ENCODE results near the gene SLC7A5.
"Not testable (repeated sequence)": the region's sequence is repeated elsewhere in the genome, so short reads cannot be mapped to it uniquely, and the experiment has no call there.

The SLC7A5 gene

DNA sequence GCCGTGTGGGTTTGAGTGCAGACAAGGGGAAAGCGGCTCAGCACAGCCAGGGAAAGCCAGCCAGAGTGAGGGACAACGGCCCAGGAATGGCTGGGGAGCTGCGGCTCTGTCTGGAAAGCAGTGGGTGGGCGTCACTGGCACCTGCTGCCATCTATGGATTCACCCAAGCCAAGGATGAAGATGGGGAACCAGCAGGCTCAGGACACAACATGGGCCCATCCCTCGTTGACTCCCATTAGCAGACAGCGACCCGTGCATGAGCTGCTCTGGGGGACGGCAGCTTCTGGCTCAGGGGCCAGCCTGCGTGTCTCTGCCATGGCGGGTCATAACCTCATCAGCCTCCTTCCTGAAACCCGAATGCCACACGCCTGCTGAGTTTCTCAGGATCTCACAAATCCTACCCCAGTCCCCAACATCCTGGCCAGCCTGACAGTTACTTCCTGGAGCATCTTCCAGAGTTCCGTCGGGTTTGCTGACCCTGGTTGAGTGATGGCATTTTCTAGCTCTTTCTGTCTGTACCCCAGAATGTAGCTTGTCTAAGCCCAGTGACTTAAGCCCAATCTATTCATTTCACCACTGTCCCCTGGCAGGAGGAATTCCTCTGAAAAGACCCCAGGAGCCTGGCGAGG lies 50.7 kb downstream of the SLC7A5 start:
- FAIRE-seq, result no peak

DNA sequence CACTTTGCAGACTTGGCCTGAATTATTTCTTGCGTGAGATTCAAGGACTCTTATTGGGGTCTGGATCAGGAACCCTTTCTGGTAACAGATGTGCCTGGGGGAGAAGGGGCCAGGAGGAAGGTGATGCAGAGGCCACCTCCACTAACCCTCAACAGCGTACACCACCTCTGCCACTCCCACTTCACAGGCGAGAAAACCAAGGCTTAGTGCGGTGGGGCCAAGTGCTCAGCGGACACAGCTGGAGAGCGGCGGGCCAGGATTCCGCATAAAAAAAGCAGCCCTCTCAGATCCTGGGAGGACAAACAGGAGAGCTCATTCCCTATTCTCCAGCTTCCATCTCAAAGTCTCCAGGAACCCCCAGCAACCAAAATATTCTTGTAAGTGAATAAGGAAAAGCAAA lies 51.4 kb downstream of the SLC7A5 start:
- no peak for FAIRE-seq

DNA sequence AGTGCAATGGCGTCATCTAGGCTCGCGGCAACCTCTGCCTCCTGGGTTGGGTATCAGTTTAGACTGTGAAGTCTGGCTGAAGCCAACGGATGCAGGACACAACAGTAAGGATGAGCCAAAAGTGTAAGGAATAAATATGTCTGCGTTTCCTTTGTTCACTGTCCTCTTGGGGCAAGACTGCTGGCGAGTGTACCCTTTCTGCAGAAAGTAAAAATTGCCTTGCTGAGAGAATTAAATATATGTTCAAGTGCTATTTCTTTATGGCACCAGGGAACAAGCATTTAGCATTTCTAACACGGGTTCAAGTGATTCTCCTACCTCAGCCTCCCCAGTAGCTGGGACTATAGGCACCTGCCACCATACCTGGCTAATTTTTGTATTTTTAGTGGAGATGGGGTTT lies 51.9 kb downstream of the SLC7A5 start:
- not testable (repeated sequence) for FAIRE-seq

DNA sequence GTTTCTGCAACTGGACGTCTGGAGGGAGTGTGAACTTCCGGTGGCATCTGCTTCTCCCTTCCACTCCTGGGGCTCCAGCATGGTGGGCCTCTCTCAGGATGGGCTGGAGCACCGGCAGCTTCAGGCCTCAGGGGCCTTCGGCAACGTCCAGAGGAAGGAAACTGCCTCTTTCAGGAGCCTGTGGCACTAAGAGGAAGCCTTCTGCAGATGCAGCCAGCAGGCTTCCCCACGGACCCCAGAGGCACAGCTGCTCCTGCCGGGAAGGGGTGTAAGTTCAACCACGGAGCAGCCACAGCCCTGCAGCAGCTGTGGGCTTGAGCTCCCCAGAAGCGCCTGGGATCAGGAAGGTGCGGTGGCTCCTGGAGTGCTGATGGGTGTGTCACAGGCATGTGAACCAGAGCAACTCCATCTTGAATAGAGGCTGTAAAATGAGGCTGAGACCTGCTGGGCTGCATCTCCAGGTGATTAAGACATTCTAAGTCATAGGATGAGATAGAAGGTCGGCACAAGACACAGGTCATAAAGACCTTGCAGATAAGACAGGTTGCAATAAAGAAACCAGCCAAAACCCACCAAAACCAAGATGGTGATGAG lies 52.7 kb downstream of the SLC7A5 start:
- no peak for FAIRE-seq

DNA sequence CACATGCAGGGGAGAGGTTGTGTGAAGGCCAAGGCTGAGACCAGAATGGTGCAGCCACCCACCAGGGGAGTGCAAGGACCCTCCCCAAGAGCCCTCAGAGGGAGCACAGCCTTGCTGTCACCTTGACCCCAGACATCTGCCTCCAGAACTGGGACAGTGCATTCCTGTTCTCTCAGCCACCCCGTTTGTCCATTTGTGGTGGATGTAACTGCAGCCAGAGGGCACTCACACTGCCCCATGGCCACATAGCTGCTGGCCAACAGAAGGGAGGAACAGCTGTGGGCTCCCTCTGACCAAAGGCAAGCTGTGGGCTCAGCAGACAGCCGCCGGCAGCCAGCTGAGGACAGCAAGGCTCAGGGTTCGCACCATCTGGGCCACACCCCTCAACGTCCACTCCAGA lies 53.7 kb downstream of the SLC7A5 start:
- FAIRE-seq, result no peak

DNA sequence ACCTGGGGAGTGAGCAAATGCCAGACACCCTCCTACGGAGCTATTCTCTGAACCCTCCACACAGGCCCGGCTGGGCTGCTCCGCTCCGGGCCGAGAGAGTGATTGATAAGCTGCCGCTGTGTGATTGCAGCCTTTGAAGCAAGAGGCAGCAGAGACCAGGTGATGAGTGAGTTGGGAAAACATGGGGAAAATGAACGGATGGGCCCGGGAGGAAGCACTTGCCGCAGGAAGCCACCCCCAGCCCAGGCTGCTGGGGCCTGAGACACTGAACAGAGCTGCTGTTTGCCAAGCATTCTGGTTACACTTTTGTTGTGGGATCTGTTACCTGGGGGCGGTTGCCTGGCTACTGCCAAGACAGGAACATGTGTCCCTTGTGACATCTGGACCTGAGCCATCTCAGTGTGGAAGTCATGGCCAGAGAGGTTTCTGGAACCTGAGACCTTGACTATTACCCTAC lies 57.1 kb downstream of the SLC7A5 start:
- FAIRE-seq, result no peak

DNA sequence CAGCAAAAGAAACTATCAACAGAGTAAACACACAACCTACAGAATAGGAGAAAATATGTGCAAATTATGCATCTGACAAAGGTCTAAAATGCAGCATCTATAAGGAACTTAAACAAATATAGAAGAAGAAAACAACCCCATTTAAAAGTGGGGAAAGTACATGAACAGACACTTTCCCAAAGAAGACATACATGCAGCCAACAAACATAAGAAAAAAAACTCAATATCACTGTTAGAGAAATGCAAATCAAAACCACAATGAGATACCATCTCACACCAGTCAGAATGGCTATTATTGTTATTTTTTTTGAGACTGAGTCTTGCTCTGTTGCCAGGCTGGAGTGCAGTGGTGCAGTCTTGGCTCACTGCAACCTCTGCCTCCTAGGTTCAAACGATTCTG lies 57.9 kb downstream of the SLC7A5 start:
- not testable (repeated sequence) for FAIRE-seq

DNA sequence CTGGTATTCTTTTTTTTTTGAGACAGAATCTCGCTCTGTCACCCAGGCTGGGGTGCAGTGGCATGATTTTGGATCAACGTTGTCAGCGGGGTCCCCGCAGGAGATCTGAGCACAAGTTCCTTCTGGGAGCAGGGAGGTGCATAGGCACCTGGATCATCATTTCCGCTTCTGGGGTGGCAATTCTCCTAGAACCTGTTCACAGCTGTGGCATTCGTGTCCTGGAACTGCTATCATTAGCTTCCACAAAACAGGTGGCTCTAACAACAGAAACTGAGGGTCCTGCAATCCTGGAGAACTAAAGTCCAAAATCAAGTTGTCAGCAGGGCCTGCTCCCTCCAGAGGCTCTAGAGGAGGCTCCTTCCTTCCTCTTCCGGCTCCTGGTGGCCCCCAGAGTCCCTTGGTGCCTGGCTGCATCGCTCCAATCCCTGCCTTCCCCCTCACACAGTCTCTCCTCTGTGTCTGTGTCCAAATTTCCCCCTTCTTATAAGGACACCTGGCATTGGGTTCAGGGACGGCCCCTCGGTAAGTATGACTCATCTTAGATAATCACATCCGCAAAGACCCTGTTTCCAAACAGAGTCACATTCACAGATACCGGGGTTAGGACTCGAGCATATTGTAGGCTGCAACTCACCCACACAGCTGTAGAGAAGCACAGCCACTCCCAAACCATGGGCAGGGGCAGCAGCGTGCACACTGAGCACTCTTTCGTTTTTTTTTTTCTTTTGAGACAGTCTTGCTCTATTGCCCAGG lies 60.0 kb downstream of the SLC7A5 start:
- FAIRE-seq, result no peak

DNA sequence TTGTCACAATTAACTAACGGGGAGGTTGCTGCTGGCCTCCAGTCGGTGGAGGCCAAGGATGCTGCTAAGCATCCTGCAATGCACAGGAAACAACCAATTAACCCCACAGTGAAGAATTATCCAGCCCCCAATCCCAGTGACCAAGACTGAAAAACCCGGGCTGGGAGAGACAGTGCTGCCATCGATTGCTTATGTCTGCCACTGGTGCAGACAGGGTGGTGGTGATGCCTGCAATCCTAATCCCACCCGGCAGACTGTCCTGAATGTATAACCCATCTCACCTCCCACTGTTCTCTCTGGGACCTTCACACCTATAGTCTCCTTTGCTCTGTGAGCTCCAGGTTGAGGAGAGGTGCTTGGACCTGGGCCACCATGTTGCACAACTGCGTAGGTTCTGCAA lies 61.2 kb downstream of the SLC7A5 start:
- FAIRE-seq, result no peak

DNA sequence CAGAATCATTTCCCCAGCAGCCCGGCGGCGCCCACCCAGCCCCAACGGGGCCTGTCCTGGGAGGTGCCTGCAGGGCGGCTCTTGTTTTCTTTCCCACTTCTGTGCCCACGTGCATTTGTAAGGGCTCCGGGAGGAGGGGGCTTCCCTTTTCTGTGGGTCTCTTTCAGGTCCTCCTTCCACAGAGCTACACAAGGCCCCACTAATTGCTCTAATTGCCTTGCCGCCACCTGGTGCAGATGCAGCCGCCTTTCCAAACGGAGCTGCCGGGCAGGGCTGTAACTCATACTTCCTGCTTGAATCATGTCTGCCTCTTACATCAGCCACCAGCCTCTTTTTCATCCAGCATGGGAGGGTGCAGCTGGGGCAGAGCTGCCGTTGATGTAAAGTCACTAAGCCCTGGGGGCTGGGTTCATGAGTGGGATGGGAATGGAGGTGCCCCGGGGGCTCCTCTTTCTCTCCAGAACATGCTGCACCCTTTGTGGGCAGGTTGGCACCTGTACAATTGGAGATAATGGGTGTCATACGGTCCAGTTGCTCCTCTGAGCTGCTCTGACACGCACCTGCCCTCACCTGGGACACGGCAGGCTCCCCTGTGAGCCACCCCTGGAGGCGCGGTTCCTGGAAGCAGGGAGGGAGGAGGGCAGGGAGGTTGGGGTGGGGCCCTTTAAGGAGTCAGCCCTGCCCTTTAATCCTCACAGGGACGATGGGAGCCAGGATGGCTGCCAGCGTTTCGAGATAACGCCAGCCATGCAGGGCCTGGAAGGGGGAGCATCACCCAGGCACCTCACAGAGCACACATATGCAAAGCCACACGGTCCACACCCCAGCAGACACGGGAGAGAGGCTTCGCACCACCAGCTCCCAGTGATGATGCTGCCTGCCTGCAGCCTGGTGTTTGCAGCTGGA lies 62.4 kb downstream of the SLC7A5 start:
- FAIRE-seq, result no peak

DNA sequence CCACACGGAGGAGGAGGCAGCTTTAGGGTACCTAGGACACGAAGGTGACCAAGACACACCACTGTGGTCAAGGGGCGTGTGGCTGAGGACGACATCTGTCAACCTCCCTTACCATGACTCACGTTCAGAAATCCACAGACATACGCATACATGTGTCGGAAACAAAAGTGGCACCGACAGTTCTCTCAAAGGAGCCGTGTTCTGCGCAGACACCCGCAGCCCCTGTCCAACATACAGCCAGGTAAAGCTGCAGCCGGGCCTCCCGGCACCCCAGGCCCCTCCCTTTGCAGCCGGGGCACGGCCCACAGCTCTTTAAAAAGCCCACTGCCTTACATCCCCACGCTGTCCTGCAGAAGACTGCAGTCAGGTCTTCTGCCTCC lies 63.1 kb downstream of the SLC7A5 start:
- no peak for FAIRE-seq

DNA sequence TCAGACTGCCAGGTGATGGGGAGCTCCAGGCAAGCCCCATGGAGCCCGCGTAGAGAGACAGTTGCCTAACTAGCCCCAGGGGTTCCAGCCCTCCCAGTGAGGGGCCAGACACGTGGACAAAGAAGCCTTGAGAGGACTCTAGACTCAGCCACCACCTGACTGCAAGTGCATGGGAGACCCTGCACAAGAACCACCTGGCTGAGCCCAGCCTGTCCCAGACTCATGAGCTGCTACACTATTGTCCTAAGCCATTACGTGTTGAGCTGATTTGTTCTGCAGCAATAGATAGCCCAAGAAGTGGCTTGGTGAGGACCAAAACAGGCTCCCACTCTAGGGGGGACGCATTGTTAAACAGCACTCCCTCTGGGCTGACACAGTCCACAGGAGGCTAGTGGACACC lies 65.9 kb downstream of the SLC7A5 start:
- no peak for FAIRE-seq

DNA sequence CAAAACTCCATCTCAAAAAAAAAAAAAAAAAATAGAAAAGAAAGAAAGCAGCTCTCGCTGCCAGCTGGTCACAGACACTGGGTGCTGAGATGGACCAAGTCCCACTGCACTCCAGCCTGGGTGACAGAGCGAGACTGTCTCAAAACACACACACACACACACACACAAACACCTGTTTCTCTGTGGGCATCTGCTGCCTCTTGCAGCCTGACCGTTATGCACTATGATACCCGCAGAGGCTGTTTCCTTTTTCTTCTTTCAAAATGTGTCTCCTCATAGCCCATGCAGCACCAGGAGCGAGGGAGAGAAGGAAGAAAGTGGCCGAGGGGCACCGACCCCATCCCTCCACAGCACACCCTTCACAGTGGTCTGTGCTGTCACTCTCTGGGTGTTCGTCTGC lies 66.6 kb downstream of the SLC7A5 start:
- no peak for FAIRE-seq

DNA sequence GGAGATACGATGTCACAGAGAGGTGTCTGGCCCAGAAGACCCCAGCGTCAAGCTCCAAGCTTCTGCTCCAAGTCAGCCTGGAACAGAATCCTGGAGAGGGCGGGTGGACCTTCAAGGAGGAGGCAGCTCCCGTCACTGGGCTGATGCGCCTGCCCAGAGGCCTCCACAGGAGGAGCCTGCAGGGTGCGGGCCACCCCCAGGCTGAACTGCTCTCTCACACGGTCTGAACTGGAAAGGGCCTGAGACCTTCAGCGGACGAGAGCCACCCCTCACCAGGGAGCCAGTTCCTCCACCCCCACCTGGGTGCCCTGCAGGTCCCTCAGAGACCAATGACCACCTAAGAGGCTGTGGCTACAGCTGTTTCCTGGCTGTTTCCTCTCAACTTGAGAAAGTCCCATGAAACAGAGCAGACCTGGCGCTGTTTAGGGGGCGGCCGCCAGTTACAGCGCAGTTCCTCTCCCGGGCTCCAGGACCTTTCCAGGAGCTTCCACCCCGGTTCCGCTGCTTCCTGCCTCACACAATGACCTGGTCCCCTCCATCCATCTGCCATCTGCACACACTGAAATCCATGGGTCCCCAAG lies 67.5 kb downstream of the SLC7A5 start:
- no peak for FAIRE-seq

DNA sequence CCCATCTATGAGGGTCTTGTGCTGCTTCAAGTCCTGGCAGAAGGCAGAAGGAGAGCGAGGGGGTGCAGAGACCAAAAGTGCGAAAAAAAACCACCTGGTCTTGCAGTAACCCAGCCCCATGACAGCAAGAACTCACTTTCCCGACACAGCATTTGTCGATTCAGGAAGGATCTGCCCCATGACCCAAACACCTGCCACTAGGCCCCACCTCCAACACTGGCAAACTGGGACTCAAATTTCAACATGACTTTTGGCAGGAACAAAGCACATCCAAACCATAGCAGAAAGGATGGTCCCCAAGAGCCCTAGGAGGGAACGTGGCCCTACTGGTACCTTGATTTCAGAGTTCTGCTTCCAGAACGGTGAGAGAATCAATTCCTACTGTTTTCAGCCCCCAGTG lies 68.8 kb downstream of the SLC7A5 start:
- FAIRE-seq, result no peak

DNA sequence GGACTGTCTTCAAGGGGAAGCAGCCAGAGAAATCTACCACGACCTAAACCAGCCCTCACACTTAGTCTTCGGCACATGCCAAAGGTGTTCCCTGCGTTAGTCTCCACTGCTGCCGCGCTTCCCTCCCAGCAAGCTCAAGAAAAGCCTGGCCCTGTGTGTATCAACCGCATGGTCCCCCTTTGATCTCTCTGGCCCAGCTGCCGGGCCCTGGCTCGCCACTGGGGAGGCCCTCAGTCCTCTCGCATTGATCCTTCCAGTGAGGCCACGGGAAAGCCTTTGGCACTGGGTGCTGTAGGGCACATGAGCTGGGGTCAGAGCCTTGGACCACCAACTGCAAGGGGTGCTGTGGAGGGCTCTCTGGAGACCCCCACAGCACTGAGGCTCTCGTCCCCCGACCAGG lies 74.0 kb downstream of the SLC7A5 start:
- FAIRE-seq, result no peak

DNA sequence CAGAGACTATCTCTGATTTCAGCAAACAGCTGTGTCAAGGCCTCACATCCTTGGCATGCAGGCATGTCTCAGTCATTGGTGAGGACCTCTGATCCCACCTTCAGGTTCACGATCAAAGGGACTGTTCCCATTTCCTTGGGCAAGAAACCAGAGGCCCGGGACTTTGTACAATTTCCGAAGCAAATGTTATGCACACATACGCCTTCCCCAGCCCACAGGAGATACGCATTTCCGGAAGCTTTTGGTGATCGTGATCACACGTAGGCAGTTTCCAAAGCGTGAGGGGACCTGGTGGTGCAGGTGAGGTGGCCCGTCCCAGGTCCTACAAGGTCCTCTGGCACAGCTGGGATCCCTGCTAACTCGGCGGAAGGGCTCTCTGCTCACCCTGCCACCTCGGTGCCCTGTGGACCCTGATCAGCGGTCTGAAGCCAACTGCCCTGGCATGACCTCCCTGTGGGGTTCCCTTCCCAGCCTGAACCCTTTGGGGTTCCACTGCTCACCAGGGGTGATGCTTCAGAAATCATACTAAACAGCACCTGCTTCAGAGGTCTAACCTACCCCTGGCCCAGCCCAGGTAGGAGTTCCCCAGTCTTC lies 74.7 kb downstream of the SLC7A5 start:
- FAIRE-seq, result no peak

DNA sequence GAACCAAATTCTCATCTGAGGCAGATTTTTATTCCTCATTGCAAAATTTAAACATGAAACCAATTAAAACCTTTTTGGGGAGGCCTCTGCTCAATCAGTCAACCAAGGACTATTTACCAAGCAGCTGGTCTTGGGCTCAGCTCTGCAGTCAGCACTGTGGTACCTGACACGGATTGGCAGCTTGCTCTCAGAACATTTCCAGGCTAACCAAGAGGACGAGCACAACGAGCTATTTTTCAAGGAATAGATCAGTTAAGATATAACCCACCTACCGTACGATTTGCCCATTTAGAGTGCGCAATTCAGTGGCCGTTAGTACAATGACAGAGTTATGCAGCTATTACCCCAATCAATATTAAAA lies 77.1 kb downstream of the SLC7A5 start:
- no peak for FAIRE-seq

DNA sequence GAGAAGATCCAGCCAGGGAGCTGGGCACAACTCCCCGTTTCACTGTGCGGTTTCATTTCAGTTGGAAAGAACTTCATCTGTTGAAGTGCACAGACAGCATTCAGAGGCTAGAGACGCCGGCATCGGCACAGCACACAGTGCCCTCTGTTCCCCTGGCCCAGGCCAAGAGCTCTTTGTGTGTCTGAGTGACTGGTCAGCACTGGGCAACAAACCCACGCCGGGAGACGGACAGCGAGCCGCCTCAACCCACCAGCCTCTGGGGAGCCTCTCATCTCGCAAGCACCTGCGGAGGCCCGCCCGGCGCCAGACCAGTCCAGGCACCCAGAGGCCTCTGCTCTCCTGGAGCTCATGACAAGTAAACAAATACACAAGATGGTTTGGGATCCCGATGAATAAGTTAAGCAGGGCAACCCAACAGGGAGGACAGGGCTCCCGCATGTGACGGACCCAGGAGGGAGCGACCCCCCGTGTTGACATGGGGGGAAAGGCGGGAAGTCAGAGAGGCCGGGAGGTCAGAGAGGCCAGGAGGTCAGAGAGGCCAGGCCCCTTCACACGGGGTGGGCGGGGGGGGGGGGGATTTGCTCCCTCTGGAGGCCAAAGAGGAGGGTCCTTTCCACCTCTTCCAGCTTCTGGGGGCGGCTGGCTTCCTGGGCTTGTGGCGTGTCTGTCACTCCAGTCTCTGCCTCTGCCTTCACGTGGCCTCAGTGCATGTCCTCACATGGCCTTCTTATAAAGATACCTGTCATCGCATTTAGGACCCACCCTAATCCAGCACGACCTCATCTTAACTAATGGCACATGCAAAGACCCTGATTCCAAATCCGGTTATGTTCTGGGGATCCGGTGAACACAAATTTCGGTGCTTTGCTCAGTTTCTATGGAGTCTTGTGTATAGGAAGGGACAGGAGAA lies 77.8 kb downstream of the SLC7A5 start:
- no peak for FAIRE-seq

DNA sequence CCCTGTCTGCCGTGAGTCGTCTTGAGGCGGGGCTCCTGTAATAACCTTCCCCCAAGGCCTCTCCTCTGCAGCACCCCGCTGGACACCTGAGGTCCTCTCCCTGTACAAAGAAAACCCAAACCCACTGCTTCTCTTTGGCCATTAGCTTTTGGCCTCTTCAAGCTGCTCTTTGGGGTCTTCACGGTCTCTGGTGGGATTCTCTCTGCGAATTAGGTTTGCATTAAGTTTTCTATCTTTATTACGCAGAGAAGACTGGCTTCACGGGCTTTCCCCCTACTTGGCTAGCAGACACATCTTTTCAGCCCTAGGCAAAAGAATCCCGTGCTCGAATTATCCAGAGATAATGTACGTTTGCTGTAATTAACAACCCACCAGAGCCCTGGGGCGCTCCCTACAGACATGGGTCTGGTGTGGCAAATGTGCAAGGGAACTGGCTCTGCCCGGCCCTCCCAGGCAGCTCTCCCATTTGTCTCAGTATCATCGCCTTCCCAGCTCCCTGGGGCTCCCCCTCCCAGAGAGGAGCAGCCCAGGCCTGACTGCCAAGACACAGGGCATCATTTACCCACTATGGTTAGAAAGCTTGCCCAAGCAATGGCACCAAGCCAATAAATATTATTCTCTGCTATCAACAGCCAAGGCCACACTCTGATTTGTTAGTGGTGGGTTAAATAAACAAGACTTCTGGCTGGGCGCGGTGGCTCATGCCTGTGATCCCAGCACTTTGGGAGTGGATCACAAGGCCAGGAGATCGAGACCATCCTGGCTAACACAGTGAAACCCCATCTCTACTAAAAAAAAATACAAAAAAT lies 78.8 kb downstream of the SLC7A5 start:
- no peak for FAIRE-seq
